Measurements from ENCODE around the gene SND1.

DNA sequence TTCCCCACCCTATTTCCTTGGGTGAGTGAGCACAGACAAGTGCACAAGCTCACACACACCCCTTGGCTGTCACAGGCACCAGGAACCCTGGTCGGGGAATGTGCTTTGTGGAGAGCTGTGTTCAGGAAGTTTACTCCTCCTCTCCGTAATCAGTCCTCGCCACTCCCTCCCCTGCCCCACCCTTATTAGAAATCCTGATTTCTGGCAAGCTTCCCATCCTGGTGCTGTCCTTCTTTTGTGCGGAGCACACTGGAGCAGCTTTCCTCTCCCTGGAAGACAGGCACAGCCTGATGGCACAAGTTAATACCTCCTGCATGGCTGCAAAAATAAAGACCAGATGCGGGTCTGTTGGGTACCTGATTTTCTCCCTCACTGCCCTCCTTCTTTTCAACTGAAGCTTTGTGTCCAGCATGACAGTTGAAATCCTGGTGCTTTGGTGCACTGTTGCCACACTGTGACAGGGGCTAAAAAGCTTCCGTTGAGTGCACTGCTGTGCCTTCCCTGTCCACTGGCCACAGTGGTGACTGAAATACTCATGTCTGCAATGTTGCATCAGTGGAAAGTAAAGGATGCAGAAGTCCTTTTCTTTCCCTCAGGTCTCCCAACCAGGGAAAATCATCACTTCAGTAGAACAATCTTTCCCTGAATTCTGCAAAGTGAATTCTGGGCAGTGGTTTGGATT is 324.2 kb downstream of the SND1 start:
- TF ChIP-seq, protein P1, sequence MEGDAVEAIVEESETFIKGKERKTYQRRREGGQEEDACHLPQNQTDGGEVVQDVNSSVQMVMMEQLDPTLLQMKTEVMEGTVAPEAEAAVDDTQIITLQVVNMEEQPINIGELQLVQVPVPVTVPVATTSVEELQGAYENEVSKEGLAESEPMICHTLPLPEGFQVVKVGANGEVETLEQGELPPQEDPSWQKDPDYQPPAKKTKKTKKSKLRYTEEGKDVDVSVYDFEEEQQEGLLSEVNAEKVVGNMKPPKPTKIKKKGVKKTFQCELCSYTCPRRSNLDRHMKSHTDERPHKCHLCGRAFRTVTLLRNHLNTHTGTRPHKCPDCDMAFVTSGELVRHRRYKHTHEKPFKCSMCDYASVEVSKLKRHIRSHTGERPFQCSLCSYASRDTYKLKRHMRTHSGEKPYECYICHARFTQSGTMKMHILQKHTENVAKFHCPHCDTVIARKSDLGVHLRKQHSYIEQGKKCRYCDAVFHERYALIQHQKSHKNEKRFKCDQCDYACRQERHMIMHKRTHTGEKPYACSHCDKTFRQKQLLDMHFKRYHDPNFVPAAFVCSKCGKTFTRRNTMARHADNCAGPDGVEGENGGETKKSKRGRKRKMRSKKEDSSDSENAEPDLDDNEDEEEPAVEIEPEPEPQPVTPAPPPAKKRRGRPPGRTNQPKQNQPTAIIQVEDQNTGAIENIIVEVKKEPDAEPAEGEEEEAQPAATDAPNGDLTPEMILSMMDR (IDR thresholded peaks at IDR 0.05), result no peak
- no peak for TF ChIP-seq POLR2A (IDR thresholded peaks at IDR 0.05)
